SIG-M5 treated with dmso at 0.1 percent for 504 hours (cell line): ENCODE data around the gene TLDC2.

ENCODE experiments used
- DNase-seq: peaks from one replicate; lab custom pipeline; 2025; ENCODE audit not compliant: unreplicated experiment; lab: John Stamatoyannopoulos, UW

Gene TLDC2

DNA sequence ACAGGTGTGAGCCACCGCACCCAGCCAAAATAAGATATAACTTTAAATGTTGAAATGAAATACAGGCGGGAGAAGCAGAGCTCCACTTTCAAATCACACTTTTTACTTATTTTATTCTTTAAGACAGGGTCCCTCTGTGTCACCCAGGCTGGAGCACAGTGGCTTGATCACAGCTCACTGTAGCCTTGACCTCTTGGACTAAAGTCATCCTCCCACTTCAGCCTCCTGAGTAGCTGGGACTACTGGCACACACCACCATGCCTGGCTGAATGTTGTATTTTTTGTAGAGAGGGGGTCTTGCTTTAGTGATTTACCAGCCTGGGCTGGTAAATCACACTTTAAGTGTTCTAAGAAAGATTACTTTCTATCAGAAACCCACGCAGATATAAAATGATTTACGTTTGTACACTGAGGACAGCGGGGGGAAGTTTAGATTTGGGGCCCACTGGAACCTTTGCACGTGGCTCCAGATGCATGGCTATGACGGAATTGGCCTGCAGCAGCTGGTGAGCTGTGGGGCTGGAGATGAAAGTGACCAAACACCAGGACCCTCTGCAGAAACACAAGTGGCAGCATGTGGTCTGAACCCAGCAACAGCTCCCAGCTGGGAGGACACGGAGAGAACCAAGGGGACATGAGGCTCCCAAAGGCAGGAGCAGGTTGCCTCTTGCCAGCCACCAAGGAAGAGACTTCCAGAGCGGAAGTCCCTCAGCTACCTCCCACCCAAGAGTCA is 26.4 kb upstream of the TLDC2 start:
- DNase-seq = no peak

DNA sequence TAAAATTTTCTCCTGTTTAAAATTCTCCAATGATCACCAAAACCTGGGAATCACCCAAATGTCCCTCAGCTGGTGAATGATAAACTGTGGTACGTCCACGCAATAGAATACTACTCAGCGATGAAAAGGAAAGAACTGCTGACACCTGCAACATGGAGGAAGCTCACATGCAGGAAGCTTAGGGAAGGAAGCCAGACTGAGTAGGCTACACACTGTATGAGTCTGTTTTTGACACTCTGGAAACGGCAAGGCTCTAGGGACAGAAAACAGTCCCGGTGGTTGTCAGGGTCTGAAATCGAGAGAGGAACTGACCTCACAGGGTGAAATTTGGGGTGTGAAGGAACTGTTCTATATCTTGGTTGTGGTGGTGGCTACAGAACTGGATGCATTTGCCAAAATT is 25.2 kb upstream of the TLDC2 start:
- DNase-seq = no peak

DNA sequence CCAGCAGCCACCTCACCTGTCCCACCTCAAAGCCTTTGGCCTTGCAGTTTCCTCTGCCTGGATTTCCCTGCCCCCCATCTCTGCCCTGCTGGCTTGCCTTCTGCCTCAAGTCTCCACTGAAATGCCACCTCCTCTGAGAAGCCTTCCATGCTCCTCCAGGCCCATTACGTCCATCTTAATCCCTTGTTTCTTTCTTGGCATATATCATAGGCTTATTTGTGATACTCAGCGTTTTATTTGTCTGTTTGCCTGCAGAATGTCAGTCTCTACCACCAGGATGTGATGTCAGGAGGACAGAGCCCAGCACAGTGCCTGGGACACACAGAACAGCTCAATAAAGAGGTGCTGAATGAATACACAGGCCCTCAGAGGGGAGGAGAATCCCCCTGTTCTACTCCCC is 24.4 kb upstream of the TLDC2 start:
- DNase-seq = no peak

DNA sequence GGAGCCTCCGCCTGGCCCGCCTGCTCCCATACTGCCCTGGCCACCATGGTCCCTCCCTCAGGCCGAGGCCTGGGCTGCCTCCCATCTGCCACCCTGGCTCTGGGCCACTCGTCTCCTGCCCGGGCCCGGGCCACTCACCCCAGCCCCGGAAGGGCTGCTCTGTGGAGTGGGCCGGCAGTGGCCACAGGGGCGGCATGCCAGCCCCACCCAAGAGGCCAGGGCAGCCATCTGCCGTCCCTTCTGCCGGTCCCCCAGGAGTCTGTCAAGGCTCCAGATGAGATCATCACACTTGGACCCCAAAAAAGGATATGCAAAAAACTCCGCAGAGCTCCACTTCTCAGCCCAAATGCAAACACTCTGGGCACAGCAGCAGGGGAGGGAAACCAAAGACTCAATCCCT is 23.8 kb upstream of the TLDC2 start:
- DNase-seq = no peak

DNA sequence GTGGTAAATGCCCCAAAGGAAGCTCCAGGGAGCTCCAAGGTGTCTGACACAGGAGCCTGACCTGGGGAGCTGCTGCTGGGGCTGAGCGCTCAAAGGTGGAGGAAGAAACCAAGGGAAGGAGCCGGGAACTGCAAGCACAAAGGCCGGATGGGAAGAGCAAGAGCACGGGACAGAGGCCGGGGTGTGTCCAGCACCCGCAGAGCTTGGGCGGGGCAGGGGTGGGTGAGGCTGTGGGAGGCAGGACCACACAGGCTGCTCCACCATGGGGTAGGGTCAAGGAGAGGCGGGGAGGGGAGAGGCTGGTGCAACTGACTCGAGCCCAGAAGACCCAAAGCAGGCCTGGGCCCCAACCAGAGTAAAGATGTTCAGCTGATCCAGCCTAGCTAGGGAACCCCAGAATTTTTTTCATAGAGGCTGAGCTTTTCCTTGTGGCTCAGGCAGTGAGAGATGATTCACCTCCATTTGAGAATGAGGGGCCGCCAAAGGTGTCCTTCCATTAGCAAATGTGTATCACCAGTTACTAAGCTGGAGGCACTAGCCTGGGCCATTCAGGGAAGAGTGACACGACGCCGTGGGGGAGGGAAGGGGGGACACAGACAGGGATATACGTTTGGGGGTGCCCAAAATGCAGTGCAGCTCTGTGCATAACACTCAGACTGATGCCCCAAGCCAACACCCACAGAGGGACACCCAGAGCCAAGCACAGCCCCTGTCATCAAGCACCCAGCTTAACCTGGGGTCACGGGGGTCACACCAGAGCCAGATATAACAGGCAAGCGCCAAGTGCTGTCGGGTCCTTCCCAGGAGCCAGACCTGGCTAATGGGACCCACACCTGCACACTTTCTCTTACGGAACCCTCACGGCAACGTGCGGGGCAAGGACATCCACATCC is 21.3 kb upstream of the TLDC2 start:
- DNase-seq = no peak

DNA sequence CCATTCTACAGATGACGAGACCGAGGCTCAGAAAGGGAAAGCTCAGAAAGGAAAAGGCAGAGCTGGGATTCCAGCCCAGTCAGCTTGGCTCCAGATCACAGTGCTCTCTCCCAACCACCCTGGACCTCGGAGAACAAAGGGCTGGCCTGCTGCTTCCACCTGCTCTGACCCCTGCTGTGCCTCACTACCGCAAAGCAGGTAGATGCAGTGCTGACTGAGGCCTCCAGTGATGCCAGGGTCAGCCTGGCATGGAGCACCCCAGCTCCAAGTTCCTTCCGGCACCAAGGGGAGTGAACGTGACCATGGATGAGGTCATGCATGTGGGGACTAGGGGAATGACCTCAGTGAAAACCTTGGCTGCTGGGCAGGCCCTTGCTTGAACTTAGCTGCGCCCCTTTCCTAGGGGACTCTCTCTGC is 20.7 kb upstream of the TLDC2 start:
- DNase-seq = no peak

DNA sequence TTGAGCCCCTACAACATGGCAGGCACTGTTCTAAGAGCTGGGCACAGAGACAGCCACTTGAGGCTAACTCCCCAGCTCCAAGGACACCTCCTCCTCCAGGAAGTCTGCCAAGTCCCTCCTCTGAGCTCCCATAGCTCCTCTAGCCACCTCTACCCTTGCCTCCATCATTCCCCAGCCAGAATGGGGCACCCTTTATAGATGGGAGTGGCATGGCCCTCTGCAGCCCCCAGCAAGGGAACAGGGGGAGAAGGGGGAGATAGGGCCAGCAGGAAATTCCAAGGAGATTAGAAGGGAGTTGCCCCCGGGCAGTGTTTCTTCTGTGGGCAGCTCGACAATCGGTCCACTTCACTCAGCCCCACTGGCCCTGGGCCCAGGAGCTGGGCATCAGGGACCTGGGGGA is 19.7 kb upstream of the TLDC2 start:
- no peak for DNase-seq

DNA sequence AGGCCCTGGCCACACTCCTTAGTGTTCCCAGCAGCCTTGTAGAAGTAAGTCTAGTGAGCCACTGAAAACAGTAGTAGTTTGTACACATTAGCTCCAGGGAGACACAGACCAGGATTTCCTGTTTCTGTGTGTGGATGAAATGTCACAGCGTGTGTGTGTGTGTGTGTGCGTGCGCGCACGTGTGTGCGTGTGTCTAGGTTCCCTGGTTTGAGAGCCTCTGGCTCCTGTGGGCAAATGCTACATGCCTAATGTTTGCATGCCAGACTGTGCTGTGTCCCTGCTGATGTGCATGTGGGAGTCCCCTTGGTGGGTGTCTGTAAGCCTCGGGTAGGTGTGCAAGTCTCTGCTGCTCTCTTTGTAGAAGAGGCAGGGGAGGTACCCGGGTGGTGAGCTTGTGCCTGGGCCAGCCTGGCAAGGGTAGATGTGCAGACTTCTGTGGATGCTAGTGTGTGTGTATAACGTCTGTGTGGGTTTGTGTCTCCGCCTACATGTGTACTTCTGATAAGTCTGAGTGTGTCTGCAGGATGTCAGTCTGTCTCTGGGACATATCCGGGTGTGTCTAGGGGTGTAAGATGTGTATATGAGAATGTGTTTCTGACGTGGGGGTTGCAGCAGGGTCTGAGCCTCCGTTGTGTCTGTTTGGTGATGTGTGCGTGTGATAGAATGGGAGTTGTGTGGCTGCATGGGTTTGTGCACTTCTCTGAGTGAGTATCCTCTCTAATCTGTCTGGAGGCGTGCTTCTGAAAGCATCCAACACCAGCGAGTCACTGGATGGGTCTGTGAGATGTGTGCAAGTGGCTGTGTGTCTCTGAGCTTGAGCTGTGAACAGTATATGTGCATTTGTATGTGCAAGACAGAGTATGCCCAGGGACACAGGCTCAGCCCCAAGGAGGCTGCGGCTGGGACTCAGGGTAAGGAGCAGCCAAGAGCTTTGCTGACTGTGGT is 19.0 kb upstream of the TLDC2 start:
- no peak for DNase-seq

DNA sequence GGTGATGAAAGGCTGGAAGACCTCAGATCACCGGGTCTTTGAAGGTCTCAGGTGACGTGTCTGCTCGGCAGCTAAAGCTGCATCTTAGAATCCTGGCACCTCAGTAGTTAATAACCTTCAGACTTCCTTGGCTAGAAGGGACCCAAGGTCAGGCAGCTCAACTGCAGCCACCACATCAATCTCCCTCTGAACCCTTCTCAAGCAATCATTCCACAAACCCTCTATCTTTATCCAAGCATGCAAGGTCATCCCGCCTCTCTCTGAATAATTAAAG is 16.7 kb upstream of the TLDC2 start:
- DNase-seq = no peak

DNA sequence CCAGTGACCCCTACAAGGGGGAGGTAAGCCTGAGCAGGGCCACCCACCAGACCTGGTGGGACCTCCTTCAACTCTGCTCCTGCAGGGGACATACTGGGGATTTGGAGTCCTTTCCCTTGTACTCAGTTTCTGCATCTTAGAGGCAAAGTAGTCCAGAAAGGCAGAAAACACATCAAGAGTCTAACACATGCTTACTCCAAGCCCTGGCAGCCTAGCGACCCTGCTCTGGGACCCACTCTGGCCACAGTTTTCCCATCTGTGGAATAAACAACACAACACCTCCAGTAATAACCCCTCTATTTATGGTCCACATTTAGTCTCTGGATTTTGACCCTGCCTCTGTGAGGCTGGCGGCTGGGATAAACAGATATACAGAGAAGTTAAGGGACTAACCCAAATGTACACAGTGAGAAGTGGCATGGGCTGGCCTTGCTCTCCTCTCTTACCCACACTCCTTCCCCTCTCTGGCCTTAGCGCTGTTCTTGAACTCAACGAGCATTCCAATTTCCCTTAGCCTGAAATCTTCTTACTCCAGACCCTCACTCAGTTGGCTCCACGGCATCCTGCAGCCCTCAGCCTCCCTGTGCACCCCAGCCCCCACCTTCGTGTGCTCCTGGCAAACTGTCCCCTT is 16.1 kb upstream of the TLDC2 start:
- no peak for DNase-seq

DNA sequence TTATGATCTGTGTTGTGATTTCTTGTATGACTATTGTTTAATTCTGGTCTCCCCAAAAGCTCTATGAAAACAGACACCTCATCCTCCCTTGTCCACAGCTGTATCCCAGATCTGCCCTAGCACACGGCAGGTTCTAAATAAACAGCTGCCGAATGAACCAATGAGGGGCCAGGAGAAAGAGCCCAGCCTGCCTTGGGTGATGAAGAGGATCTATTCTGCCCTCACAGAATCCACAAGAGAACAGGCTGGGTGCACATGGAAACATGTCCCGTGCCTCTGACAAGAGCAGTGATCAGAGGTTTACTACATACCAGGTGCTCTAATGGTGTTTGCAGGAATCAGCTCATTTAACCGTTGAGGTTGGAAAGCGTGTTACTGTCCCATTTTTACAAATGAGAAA is 15.6 kb upstream of the TLDC2 start:
- no peak for DNase-seq

DNA sequence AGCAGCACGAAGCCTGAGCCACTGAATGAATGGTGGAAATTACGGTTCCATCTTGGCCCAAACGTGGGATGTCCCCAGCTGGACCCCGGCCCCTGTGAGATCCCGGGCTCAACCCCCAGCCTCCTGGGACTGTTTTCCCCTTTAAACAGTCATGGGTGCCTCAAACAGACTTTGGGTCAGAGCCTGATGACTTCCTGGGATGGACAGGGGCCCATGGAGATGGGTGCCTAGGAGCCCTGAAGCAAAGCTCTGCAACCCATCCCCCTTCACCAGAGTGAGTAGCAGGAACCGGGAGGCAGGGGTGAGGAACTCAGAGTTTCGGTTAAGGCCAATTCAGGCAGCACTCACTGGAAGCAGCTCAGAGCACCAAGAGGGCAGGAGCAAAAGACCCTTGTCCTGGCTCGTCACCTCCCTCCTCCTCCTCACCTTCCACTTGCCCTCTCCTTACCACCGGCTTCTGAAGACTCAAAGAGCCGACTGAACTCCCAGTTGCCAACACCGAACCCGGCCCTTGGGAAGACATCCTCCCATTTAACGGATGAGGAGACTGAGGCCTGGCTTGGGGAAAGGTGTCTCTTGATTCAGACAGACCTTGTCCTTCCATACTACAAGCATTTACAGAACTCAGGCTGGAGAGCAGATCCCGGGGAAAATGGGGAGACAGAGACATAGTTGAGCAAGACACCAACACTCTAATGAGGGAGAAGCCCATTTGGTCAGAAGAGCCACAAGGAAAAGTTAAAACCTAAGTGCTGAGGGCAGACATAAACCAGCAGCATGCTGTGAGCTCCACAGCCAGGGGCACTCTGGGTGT is 14.9 kb upstream of the TLDC2 start:
- DNase-seq = no peak

DNA sequence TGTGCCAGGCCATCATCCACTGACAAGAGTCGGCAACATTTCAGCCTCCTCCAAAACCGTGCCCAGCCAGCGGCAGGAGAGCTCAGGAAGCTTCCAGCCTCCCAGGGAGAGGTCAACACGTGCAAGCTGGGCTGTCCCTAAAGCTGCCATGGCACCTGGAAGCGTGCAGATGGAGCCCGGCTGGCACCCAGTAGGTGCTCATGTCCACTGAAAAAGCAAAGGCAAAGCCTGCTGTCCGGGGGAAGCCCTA is 14.4 kb upstream of the TLDC2 start:
- no peak for DNase-seq

DNA sequence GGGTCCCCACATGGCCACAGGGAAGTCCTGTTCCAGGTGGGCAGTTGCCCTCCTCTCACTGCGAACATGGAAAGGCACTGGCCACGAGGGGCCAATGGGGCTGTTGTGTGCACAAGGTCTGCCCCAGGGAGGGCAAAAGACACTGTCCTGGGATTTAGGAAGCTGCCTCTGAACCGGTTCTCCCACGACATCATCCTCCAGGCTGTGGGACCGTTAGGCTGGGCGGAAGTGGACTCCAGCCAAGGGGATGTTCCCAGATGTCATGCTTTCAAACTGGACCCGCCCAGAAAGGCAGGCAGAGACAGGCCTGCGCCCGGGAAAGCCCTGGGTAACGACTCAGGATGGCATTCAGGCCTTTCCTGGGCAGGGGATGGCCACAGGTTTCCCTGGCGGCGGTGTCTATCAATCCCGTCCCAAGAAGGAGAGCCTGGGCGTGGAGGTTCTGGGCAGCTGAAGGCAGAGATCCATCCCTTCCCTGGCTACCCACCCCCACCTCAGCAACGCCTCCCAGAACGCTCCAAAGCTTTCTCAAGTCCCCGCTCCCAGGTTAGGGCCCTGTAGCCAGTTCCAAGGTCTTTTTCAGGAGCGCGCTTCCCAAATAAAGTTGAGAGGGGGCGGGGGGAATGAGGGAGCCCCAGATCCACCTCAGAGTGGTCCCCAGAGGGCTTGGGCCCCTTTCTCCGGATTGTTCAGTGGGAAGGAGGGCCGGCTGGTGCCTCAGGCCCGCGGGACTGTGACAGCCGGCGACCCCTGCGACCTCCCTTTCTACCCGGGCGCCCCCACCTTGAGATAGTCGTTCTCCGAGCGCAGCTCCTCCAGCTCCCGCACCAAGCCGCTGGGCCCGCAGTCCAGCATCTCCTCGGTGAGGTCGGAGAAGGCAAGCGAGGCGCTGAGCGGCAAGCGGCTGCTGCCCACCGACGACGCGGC is 13.8 kb upstream of the TLDC2 start:
- DNase-seq = no peak

DNA sequence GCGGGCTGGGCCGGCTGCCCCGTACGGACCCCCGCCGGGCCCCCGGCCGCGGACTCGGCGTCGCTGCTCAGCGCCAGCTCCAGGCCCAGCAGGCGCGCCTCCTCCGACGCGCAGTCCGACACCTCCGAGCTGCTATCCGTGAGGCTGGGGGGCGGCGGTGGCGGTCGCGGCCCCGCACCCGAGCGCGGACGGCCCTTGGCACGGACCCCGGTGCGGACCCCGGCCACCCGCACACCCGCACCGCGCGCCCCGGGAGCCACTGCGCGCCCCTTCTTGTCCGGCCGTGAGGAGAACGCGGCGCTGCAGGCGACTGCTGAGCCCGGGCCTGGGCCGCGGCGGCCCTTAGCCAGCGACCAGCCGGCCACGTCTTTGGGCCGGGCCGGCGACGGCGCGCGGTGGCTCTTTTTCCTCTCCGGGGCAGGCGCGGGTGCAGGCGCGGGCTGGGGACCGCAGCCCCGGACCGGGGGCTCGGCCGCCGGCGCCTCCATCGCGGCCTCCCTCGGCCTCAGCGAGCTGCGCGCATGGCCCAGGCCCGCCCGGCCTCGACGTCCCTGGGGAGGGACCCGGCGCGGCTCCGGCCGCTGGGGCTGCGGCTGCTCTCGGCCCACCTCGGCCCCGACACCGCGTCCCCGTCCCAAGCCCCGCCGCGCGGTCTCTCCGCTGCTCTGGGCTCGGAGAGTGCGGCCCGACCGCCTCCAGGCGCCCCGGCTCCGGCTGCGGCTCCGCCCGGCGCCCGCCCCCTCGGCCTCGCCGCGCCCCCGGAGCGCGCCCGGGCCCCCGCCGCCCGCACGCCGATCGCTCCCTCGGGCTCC is 12.9 kb upstream of the TLDC2 start:
- DNase-seq = no peak

DNA sequence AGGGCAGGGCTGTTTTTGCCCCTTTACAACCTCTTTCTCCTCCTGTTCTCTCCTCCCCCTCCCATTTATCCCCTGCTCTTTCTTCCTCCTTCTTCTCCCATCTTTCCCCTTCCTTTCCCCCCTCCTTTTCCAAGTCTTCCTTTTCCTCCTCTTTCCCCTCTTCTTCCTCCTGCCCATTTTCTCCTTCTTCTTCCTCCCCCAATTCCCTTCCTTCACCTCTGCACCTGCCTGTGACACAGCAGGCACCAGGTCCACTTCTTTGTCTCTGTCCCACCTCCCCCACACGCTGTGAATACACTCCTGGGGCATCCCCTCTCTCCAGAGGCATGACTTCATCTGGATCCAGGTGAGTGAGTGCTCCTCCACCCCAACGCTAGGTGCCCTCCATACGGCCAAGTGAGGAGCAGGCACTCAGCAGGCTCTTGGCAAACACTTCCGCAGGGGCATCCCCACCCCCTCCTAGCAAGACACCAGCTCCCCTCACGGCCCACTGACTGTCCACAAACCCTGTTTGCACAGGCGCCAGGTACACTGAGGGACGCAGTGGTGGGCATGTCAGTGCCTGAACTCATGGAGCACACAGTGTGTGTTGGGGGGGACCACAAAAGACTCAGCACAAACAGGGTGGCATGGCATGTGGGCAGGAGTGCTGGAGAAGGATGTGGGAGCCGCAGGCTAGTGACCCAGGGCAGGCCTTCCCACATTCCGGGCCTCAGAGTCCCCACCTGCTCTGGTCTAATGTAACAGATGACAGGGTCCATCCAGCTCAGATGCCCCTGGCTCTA is 10.7 kb upstream of the TLDC2 start:
- no peak for DNase-seq

DNA sequence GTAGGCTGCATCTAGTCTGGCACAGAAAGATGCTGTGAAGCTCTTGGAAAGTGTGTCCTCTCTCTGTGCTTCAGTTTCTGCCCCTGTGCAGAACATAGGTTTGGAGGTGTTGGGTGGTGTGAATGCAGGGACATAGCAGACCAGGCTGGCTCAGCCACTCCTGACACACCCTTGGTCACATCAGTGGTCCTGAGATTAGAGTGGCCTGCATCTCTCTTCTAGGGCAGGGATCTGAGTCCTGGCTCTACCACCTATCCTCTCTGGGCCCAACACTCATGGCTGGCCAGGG is 10.1 kb upstream of the TLDC2 start:
- DNase-seq = no peak

DNA sequence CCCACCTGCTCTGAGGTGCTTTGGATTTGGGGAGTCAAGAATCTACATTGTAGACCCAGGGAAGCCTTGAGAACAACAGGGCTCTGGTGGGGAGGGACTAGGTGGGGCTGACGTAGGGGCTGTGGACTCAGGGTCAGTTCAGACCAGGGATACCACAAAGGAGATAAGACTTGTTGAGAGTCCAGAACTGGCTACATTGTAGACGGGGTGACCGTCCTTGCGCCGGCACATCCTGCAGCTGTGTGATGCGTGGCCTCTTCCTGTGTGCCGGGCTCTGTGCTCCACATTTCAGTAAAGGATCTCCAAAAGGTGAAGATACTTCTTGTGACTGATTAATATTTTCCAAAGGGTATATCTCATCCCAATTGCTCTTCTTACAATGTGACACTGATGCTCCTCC is 9.8 kb upstream of the TLDC2 start:
- no peak for DNase-seq
